Activated CD8-positive, alpha-beta memory T cell treated with anti-CD3 and anti-CD28 coated beads for 4 hours (primary cell): ENCODE results near the gene USP22.
"Not testable (repeated sequence)": the region's sequence is repeated elsewhere in the genome, so short reads cannot be mapped to it uniquely, and the experiment has no call there.

Experiments
- DNase-seq, 2 donors: peaks; one replicate each; pipeline ENCODE4 v3.0.0-alpha.2; 2020; ENCODE audit warnings: low read depth in 2 of 2

USP22 gene

DNA sequence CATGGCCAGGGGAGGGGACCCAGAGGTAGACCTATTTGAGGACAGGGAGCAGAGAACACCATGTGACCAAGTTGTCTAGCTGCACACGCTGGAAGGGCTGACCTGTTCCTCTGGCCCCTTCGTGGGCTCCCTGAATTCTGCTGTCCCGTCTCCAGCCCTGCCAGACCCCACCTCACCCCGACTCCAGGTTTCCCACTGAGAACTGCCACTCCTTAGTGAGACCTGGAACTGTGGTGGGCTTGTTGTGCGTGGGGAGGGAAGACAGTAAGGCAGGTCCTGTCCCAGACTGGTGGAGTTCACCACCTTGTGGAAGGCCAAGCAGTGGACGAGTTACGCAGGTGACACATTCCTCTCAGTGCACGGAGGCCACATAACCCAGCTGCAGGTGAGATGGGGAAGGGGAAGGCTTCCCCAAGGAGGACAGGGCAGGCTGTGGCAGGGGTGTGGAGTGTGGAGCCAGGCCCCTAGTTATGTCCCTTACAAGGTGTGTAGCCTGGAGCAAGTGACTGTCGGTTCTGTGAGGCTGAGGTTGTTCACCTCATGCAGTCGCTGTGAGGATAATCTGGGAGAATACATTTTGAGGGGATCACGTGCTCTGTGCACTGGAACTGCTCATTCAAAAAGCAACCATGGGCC is 54.7 kb downstream of the USP22 start:
- DNase-seq, result no peak

DNA sequence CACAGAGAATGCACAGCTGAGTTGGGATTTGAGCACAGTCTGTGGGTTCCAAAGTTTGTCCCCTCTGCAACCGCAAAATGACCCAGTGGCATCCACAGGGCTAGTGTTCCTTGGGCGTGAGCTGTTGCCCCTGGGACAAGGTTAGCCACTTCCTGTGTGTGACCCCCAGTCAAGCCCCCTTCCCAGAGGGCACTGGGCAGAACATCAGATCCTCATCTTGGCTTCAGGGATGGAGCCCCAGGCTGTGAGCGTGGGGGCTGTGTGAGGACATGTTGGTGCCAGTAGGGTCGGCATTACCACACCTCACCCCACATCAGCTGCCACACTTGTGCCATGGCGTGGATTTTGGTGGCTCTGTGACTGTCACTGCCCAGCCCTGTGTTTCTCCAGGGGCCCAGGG is 55.3 kb downstream of the USP22 start:
- no peak for DNase-seq

DNA sequence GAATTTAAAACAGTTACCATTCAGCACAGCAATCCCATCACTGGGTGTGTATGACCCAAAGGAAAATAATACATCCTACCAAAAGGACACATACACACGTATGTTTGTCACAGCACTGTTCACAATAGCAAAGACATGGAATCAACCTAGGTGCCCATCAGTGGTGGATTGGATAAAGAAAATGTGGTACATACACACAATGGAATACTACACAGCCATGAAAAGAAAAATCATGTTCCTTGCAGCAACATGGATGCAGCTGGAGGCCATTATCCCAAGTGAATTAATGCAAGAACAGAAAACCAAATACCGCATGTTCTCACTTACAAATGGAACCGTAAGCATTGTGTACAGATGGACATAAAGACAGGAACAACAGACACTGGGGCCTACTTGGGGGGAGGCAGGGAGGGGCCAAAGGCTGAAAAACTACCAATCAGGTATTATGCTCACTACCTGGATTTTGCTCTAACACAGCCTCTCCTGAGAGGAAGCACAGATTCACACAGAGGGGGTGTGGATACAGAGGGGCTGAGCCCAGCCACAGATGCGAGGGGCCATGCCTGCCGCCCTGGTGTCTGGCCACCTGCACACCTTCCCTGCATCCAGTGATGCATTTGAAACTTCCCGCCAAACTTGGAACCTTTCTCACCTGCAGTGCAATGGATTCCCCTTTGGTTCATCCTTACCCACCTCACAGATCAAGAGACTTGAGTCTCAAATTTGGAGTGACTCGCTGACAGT is 55.9 kb downstream of the USP22 start:
- no peak for DNase-seq

DNA sequence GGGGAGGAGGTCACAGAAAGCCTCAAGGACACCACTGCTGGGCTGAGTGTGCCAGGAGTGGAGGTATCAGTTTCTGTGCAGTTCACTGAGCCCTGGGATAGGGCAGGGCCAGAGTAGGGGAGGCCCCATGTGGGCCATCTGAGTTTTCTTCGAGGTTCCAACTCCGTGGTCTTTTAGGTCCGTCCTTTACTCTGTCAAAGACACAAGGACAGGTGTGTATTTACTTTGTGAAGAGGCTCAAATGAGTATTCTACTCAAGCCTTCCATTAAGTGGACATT is 59.5 kb downstream of the USP22 start:
- no peak for DNase-seq

- DNase-seq, result no peak
Observed at GRCh38 chr17:20982589-20983358, 60.0 kb downstream of the USP22 start.

- DNase-seq, result no peak
Observed at GRCh38 chr17:20981046-20981920, 61.5 kb downstream of the USP22 start.

DNA sequence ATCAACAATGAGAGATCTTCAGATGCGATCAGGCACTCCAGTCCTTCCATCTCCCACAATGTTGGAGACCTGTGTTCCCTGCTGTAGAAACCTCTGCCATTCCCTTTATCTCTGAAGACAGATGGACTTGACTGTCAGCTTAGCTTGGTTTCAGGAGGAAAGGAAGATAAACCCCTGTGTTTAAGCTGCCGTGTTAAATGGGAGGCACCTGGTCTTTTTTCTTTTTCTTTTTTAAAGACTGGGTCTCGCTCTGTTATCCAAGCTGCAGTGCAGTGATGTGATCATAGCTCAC is 63.1 kb downstream of the USP22 start:
- no peak for DNase-seq

GRCh38 chr17:20979007-20979791 is 63.6 kb downstream of the USP22 start:
- not testable (repeated sequence) for DNase-seq

DNA sequence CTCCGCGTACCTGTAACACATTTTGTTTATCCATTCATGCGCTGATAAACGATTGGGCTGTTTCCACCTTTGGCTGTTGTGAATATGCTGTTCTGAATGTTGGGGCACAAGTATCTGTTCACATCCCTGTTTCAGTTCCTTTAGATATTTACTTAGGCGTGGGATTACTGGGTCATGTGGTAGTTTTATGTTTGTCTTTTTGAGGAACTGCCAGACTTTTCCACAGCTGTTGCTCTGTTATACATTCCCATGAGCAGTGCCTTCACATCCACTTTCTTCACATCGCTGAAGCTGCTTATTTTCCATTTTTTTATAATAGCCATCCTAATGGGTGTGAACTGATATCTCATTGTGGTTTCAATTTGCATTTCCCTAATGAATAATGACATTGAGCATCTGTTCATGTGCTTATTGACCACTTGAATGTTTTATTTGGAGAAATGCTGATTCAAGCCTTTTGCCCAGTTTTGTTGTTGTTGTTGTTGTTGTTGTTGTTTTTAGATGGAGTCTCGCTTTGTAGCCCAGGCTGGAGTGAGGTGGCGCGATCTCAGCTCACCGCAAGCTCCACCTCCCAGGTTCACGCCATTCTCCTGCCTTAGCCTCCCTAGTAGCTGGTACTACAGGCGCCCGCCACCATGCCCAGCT is 65.1 kb downstream of the USP22 start:
- DNase-seq, result not testable (repeated sequence)

- DNase-seq, result no peak
Observed at GRCh38 chr17:20975566-20975965, 67.2 kb downstream of the USP22 start.

DNA sequence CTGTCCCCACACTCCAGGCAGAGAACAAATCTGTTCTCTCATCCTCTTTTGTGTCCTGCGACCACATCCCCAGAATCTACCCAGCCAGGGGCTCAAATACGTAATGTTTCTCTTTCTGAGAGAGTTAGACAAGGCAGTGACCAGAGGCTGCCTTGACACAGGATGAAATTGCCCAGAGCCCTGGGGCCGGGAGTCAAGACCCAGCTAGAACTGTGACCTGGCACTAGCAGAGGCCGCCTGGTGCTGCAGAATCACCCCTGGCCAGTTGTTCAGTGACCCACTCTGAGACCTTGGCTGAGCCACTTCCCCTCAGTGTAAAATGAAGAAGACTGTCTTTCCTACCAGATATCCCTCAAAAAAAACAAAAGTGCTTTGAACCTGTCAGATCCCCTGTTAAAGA is 72.5 kb downstream of the USP22 start:
- no peak for DNase-seq

DNA sequence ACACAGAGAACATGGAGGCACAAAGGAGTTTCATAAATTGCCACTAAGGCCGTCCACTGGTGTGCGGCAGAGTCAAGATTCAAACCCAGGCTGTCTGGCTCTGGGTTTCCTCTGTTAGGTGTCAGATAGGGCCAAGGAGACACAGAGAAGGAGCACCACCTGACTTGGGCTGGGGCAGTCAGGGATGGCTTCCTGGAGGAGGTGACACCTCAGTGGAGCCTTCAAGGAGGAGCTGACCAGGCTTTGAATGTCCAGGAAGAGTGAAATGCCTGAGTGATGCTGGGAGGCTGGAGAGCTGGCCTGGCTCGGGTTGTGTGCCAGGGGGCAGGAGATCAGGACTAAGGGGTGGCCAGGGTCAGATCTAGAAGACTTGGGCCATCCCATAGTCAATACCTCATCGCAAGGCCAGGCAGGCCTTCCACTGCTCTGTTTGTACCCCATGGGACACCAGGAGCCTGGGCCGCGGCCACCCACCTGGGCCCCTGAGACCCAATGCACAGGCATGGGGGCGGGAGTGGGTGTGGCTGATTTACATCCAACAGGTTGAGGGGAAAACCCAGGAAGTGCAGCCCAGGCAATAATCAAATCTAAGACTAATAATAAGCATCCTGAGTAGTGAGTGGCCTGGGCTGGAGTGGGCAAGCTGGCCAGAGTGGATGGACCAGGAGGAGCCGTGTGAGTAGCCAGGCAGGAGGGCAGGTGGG is 73.7 kb downstream of the USP22 start:
- no peak for DNase-seq

DNA sequence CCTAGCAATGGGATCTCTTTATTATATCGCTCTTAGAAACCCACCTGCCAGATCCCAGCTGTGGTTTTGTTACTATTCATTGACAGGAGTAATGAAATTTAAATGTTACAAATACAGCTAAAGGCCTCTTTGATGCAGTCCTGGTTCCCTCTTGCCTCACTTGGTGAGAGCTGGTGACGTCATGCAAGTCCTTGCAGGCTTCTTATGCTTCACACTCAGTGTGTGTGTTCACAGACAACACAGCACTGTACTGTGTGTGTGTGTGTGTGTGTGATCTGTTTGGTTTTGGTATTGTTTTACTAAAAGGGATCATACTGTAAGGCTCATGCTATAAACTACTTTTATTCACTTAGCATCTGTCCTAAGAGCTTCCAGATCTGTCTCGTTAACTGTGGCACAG is 75.0 kb downstream of the USP22 start:
- no peak for DNase-seq

- DNase-seq, result no peak
Observed at GRCh38 chr17:20966870-20967269, 75.9 kb downstream of the USP22 start.

- no peak for DNase-seq
Observed at GRCh38 chr17:20965492-20965891, 77.3 kb downstream of the USP22 start.

GRCh38 chr17:20961586-20961985 is 81.2 kb downstream of the USP22 start:
- no peak for DNase-seq

GRCh38 chr17:20960871-20961270 is 81.9 kb downstream of the USP22 start:
- DNase-seq, result no peak

DNA sequence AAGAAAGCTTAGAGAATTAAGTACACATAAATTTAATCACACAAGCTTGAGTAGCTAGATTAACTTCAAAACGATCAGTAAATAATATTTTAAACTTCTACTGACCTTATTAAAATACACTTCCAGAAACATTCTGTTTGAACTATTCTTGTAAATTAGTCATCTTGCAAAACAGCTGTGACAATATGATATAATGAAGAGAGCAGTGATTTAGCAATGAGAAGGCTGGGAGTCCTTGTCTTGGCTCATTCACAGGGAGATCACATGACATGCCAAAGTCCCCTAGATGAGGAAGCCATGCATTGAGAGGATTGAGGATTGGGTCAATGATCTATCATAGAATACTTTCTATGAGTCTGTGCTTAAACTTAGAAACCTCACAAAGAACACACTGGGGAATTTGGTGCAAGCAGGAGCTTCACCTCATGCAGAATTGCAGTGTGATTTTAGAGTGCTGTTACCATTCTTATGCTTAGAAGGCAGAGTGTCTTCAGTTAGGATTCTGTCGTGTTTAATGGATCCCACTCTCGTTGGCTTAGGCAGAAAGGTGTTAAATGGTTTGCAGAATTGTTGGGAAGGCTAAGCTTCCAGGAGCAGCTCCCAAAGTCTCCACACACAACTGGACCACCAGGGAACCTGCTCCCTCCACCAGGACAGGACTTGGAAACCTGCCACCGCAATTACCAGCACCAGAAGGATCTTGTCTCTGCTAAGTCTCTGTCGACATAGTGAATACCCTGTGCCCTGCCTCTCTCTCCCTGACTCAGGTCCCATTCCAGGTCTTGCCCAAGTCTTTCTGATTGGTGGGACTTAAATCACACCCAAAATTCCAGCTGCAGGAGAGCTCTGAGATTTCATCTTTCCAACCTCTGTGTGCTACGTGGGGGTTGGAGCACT is 87.1 kb downstream of the USP22 start:
- DNase-seq, result no peak

- DNase-seq, result no peak
Observed at GRCh38 chr17:20954794-20955193, 88.0 kb downstream of the USP22 start.
